Keratinocyte (primary cell): ENCODE measurements around the gene GSTM4. TPM values are rescaled to one million over a fixed set of nuclear protein-coding genes. Genes with fewer than 3 reads are reported as not detected.

Source experiments
- DNase-seq: peaks from one replicate; pipeline ENCODE4 v3.0.0-alpha.2; 2011; ENCODE audit warnings: low read depth, missing footprints, low spot score
- FAIRE-seq: peaks from 2 replicates; lab custom pipeline; 2011; peaks lifted over from hg19 to GRCh38; lab: Jason Lieb, UNC
- H2AFZ ChIP-seq: 2 replicates; pipeline ENCODE4 v1.6.0; 2012; ENCODE audit warnings: low read length, control low read depth, inconsistent platforms; ENCODE audit not compliant: control insufficient read depth
- H3K27ac ChIP-seq: 2 replicates; pipeline ENCODE4 v1.5.1; 2011; ENCODE audit warnings: low read length; ENCODE audit not compliant: control insufficient read depth, insufficient read depth
- H3K27me3 ChIP-seq: 3 replicates; pipeline ENCODE4 v1.6.0; 2011; ENCODE audit warnings: low read length; ENCODE audit not compliant: control insufficient read depth, insufficient read depth; ENCODE audit errors: extremely low read depth
- H3K36me3 ChIP-seq, 2 experiments: 2 replicates in 1 of 2; 3 replicates in 1 of 2; pipeline ENCODE4 v1.5.1; 2011; ENCODE audit warnings: low read length in 2 of 2, mild to moderate bottlenecking in 1 of 2; ENCODE audit not compliant: control insufficient read depth in 2 of 2, insufficient read depth in 2 of 2; ENCODE audit errors: extremely low read depth in 1 of 2
- H3K4me1 ChIP-seq: 3 replicates; pipeline ENCODE4 v1.5.1; 2011; ENCODE audit warnings: low read length; ENCODE audit not compliant: control insufficient read depth, insufficient read depth; ENCODE audit errors: extremely low read depth
- H3K4me2 ChIP-seq: 3 replicates; pipeline ENCODE4 v1.6.0; 2011; ENCODE audit warnings: low read depth, low read length; ENCODE audit not compliant: control insufficient read depth, insufficient read depth; ENCODE audit errors: extremely low read depth
- H3K4me3 ChIP-seq, 3 experiments: fragments of 200-600 bp in 1 of 3; sonication (generic) in 1 of 3; 2 replicates in 2 of 3; 3 replicates in 1 of 3; pipeline ENCODE4 v1.5.1; 2011 to 2016; ENCODE audit warnings: low read length in 3 of 3, mild to moderate bottlenecking in 3 of 3, control low read depth in 2 of 3, inconsistent platforms in 1 of 3, low read depth in 1 of 3, mixed read lengths in 1 of 3, mixed run types in 1 of 3, moderate library complexity in 1 of 3; ENCODE audit not compliant: control insufficient read depth in 2 of 3, insufficient read depth in 2 of 3; ENCODE audit errors: extremely low read depth in 1 of 3
- H3K79me2 ChIP-seq: 2 replicates; pipeline ENCODE4 v1.6.0; 2012; ENCODE audit warnings: low read length; ENCODE audit not compliant: control insufficient read depth, insufficient read depth
- H3K9ac ChIP-seq: 3 replicates; pipeline ENCODE4 v1.6.0; 2011; ENCODE audit warnings: low read length; ENCODE audit not compliant: control insufficient read depth, insufficient read depth; ENCODE audit errors: extremely low read depth
- H3K9me1 ChIP-seq: 3 replicates; pipeline ENCODE4 v1.6.0; 2011; ENCODE audit warnings: low read length; ENCODE audit not compliant: control insufficient read depth, insufficient read depth; ENCODE audit errors: extremely low read depth
- H3K9me3 ChIP-seq: 2 replicates; pipeline ENCODE4 v1.5.1; 2012; ENCODE audit warnings: low read depth, low read length; ENCODE audit not compliant: control insufficient read depth
- H4K20me1 ChIP-seq: 3 replicates; pipeline ENCODE4 v1.6.0; 2011; ENCODE audit warnings: low read length; ENCODE audit not compliant: control insufficient read depth, insufficient read depth; ENCODE audit errors: extremely low read depth
- EZH2 ChIP-seq: IDR thresholded peaks from one replicate; pipeline ENCODE4 v1.6.1; 2012; ENCODE audit warnings: inconsistent platforms, mild to moderate bottlenecking, low read length, moderate library complexity
- dilution Hi-C: fragments of 300-500 bp; cut with MboI; formaldehyde crosslinking; loops from one replicate; pipeline ENCODE4 v1.7.0; 2020; ENCODE audit warnings: low sequenced_read_pairs; ENCODE audit not compliant: extremely low pct_ligation_motif_present
- polyA plus RNA-seq, 5 experiments: library from polyadenylated mRNA; depleted of rRNA in 3 of 5; stranded (reverse) in 3 of 5; stranded (forward) in 1 of 5; unstranded in 1 of 5; fragments of >200 nt; gene quantifications; 1 replicate in 1 of 5; 2 replicates in 3 of 5; 3 replicates in 1 of 5; pipeline versions ENCODE4 v1.2.1 to v1.2.3, GENCODE V29; 2011 to 2012; ENCODE audit warnings: missing spikeins in 2 of 5, low read depth in 1 of 5, low replicate concordance in 1 of 5
- TF ChIP-seq, protein P1 (sequence below), 3 experiments: IDR thresholded peaks in 1 of 3; conservative IDR thresholded peaks in 1 of 3; optimal IDR thresholded peaks in 1 of 3; 2 replicates in 2 of 3; 3 replicates in 1 of 3; pipeline versions ENCODE3 to v1.5.1; 2011; ENCODE audit warnings: low read length in 3 of 3, mild to moderate bottlenecking in 3 of 3, moderate library complexity in 2 of 3, control low read depth in 1 of 3, inconsistent platforms in 1 of 3; ENCODE audit not compliant: insufficient read depth in 2 of 3; ENCODE audit errors: extremely low read depth in 1 of 3

Gene GSTM4
- polyA plus RNA-seq, 1 donor (not counting 4 experiments of a cell fraction or from before 2014, with no cell fraction given), result 15.9 TPM

DNA sequence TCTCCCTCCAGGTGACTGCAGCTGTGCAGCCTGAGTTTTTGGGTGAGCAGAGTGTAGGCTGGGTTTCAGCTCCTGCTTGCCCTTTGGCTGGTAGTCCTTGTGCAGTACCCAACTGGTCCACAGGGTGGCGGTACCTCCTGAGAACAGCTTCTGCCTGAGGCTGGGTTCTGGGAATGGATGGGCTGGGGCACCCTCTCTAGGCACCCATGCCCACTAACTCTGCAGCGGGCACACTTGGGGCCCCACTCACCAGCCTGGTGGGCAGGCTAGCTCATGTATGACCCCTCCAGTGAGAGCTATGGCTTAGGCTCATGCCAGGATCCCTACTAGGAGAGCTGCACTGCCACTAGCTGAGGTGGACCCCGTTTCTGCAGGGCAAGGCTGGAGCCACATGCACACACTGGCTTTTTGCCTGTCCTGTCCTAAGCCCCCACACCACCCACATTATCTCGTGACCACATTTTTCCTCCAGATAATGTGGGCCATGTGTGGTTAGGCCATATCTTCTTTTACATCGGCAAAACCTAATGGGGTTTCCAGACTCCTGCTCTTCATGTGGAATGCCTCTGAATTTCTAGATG lies 15.5 kb upstream of the GSTM4 start:
- FAIRE-seq (peak; percentile 75), DNase-seq (no peak)

DNA sequence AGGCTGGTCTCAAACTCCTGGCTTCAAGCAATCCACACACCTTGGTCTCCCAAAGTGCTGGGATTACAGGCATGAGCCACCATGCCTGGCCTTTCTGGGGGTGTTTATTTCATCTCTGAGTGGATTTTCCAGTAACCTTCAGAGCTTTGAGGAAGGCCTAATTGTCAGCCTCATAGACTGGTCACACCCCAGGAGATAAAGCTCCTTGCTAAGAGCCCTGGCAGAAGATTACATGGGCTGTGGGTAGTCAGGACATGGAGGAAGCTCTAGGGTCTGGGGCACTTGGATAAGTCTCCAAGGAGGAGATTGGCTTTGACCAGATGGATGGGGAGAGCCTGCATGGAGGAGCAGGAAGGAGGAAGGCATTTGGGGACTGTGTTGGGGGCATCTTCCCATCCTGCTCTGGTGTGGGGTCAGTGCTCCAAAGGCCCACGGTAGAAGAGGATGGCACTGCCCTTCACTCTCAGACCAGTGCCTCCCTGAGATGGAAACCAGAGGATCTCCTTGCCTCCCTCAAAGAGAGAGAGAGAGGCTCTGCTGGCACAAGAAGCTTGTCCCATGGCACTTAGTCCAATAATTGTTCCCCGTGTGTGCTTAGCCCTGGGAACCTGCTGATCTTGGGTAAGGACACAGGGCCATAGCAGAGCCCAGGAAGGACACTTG lies 14.7 kb upstream of the GSTM4 start:
- no peak overlapping the region for H3K4me2 ChIP-seq
- DNase-seq (no peak), FAIRE-seq (no peak)
- dilution Hi-C loops, result no loop called here
- no peaks in the 10 kb centered on the region for H3K9me3 ChIP-seq
- no peaks in the 10 kb centered on the region for H3K27me3 ChIP-seq
- TF ChIP-seq EZH2, result no peak
- TF ChIP-seq, protein P1, sequence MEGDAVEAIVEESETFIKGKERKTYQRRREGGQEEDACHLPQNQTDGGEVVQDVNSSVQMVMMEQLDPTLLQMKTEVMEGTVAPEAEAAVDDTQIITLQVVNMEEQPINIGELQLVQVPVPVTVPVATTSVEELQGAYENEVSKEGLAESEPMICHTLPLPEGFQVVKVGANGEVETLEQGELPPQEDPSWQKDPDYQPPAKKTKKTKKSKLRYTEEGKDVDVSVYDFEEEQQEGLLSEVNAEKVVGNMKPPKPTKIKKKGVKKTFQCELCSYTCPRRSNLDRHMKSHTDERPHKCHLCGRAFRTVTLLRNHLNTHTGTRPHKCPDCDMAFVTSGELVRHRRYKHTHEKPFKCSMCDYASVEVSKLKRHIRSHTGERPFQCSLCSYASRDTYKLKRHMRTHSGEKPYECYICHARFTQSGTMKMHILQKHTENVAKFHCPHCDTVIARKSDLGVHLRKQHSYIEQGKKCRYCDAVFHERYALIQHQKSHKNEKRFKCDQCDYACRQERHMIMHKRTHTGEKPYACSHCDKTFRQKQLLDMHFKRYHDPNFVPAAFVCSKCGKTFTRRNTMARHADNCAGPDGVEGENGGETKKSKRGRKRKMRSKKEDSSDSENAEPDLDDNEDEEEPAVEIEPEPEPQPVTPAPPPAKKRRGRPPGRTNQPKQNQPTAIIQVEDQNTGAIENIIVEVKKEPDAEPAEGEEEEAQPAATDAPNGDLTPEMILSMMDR (optimal IDR thresholded peaks at IDR 0.05 in 1 of 3, IDR thresholded peaks at IDR 0.05 in 1 of 3, conservative IDR thresholded peaks at IDR 0.05 in 1 of 3; ENCODE audit: extremely low read depth in 1 of 3, insufficient read depth in 2 of 3, low read length in 3 of 3), result no peak
- H3K36me3 ChIP-seq, result no peaks in the 10 kb centered on the region
- no peak overlapping the region for H2AFZ ChIP-seq
- no peaks in the 10 kb centered on the region for H3K79me2 ChIP-seq
- H3K4me1 ChIP-seq, result no peaks in the 10 kb centered on the region
- no peak overlapping the region for H3K9ac ChIP-seq
- no peaks in the 10 kb centered on the region for H4K20me1 ChIP-seq
- no peaks in the 10 kb centered on the region for H3K9me1 ChIP-seq
- no peak overlapping the region for H3K4me3 ChIP-seq
- no peak overlapping the region for H3K27ac ChIP-seq

More for the DNA sequence above, 15.5 kb upstream of the GSTM4 start:
- Histone ChIP-seq H2AFZ (no peak overlapping the region), H3K4me2 (no peak overlapping the region), H3K9me1 (no peaks in the 10 kb centered on the region), H3K9ac (no peak overlapping the region), H3K27ac (no peak overlapping the region), H4K20me1 (no peaks in the 10 kb centered on the region), H3K79me2 (no peaks in the 10 kb centered on the region), H3K4me1 (no peaks in the 10 kb centered on the region), H3K9me3 (no peaks in the 10 kb centered on the region), H3K27me3 (no peaks in the 10 kb centered on the region), H3K36me3 (no peaks in the 10 kb centered on the region), H3K4me3 (no peak overlapping the region)
- dilution Hi-C loops, result no loop called here
- no peak for TF ChIP-seq EZH2
- TF ChIP-seq, protein P1 (optimal IDR thresholded peaks at IDR 0.05 in 1 of 3, IDR thresholded peaks at IDR 0.05 in 1 of 3, conservative IDR thresholded peaks at IDR 0.05 in 1 of 3; ENCODE audit: extremely low read depth in 1 of 3, insufficient read depth in 2 of 3, low read length in 3 of 3), result peak; percentile 95 to 96 (median 95)
